GM19351 (cell line): ENCODE measurements around the gene SLC22A23.

Experiments
- ATAC-seq: cut with Tn5 transposase; IDR thresholded peaks from one replicate; pipeline ENCODE4 v1.9.1; 2021; ENCODE audit warnings: mild to moderate bottlenecking, moderate library complexity; ENCODE audit not compliant: unreplicated experiment

Gene SLC22A23, protein sequence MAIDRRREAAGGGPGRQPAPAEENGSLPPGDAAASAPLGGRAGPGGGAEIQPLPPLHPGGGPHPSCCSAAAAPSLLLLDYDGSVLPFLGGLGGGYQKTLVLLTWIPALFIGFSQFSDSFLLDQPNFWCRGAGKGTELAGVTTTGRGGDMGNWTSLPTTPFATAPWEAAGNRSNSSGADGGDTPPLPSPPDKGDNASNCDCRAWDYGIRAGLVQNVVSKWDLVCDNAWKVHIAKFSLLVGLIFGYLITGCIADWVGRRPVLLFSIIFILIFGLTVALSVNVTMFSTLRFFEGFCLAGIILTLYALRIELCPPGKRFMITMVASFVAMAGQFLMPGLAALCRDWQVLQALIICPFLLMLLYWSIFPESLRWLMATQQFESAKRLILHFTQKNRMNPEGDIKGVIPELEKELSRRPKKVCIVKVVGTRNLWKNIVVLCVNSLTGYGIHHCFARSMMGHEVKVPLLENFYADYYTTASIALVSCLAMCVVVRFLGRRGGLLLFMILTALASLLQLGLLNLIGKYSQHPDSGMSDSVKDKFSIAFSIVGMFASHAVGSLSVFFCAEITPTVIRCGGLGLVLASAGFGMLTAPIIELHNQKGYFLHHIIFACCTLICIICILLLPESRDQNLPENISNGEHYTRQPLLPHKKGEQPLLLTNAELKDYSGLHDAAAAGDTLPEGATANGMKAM

DNA sequence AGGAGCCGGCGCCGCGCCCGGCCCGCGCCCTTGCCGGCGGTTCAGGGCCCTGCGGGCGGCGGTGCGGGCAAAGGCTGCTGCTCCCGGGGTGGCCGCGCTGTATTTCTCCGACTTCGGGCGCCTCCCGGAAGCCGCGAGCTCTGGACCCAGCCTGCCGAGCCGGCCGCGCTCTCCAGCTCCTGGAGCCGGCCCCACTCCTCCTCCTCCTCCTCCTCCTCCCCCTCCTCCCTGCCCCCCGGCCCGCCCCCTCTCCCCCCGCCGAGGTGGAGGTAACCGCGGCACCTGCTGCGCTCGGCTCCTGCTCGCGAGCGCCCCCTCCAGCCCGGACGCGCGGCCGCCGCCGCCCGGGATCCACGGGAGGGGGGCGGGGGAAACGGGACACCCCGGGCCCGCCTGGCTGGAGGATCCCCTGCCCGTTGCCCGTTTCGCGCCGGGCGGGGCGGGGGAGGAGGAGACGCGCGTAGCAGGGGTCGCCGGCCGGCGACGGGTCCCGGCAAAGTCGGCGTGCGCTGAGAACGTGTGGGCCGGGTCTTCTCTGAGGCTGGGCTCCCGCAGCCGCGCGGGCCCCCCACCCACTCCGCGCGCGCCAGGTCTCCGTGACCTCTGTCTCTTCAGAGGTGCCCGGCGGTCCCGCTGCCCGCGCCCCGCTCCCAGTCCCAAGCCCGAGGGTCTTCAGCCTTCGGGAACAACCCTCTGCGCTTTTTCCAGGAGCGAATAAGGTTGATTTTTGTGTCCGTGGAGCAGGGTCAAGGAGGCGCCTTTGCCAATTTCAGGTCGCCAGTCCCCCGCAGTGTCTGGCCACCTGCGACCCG is at the start of gene SLC22A23:
TSS of gene SLC22A23 (minus strand) at position 153 of the 812 bp plus-strand sequence. CDS start 491 bp downstream, outside the sequence.
- ATAC-seq: peak; percentile 60

DNA sequence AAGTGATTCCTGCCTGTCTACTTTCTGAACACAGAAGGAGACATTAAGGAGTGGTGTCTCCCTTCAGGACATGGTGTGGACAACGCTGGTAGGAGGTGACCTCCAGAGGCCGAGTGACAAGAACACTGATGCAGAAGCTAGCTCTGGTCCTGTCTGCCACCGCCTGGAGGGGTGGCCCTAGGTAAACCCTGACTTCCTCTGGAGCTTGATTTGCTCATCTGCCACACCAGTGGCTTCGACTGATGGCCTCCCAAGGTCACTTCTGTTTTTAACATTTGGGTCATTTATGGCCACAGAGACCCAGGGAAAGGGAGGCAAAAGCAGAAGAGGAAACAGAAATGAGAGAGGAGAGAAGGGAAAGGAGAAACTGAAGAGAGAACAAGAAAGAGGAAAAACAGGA is 49.4 kb upstream of the SLC22A23 start:
- no peak for ATAC-seq

GRCh38 chr6:3504938-3505805 is 48.3 kb upstream of the SLC22A23 start:
- ATAC-seq: no peak

GRCh38 chr6:3504354-3504753 is 47.5 kb upstream of the SLC22A23 start:
- no peak for ATAC-seq

DNA sequence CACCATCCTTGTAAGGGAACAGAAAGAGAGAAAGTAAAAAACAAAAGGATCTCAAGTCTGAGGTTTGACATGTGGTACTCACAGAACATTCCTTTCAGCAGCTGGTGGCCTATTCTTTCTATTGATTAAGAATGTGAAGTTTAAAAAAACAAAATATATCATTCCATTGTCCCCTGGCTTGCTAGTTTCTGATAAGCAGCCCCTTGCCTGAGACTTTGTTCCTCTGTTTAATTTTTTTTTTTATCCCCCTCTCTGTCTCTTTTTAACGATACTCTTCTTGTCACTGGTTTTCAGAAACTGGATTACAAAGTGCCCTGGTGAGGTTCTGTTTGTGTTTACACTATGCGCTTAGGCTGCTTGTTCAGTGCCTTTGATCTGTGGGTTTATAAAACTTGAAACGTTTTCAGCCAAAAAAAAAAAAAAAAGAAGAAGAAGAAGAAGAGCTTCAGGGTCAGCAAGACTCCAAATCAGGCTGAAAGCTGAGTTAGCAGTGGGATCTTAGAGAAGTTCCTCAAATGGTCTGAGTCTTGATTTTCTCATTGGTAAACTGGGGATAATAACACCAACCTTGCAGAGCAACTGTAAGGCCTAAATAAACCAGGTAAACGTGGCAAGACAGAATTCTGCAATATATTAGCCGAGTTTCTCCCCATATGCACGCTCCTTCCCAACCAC is 45.1 kb upstream of the SLC22A23 start:
- ATAC-seq: no peak

GRCh38 chr6:3500262-3501014 is 43.6 kb upstream of the SLC22A23 start:
- ATAC-seq: no peak

GRCh38 chr6:3499603-3500002 is 42.8 kb upstream of the SLC22A23 start:
- ATAC-seq: no peak

DNA sequence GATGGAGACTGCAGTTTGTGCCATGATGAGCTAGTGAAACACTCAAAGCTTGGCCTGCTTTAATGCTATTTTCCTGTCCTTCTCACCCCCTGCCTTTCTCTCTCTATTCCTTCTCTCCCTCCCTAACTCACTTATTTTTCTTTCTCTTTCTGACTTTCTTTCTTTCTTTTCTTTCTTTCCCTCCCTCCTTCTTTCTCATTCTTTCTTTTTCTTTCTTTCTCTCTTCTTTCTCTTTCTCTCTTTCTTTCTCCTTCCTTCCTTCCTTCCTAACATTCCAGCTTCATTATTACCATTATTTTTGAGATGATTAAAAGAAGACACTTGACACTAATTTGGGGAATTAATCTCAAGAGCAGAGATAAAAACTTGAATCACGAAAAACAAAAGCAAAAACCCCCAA is 39.5 kb upstream of the SLC22A23 start:
- no peak for ATAC-seq

DNA sequence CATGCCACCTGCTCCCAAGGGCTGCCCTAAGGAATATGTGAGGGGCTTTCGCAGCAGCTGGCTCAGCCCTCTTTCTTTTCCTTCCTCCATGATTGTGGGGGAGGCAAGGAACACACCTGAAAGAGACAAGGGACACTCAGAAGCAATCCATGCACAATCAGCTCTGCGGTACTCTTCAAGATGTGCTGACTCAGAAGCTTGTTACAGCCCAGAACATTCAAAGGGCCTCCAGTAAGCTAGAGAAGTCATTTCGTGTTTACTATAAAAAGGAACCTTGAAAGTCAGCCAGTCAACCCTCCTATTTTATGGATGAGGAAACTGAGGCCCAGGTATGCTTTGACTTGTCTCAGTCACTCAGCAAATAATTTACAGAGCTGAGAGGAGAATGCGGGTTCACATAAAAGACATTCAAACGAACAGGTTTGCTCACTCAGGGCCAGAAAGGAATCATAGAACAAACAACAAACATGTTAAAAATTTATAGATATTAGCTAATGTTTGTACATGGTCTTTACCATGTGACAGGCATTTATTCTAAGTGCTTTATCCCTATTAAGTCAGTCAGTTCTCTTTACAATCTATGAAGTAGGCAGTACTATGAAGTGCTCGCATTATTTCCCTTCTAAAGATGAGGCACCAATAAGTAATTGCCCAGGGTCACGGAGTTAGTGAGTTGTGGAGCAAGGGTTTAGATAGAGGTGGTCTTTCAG is 37.7 kb upstream of the SLC22A23 start:
- ATAC-seq: no peak

DNA sequence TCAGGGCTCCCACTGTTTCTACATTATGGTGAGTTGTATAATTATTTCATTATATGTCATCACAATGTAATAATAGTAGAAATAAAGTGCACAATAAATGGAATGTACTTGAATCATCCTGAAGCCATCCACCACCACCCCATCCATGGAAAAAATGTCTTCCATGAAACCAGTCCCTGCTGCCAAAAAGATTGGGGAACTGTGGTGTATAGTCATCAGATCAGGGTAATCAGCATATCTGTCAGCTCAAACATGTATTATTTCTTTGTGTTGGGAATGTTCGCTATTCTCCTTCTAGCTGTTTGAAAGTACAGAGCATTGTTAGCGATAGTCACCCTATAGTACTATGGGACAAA is 33.8 kb upstream of the SLC22A23 start:
- no peak for ATAC-seq

- ATAC-seq: no peak
Measured at GRCh38 chr6:3489961-3490624, 33.2 kb upstream of the SLC22A23 start.

DNA sequence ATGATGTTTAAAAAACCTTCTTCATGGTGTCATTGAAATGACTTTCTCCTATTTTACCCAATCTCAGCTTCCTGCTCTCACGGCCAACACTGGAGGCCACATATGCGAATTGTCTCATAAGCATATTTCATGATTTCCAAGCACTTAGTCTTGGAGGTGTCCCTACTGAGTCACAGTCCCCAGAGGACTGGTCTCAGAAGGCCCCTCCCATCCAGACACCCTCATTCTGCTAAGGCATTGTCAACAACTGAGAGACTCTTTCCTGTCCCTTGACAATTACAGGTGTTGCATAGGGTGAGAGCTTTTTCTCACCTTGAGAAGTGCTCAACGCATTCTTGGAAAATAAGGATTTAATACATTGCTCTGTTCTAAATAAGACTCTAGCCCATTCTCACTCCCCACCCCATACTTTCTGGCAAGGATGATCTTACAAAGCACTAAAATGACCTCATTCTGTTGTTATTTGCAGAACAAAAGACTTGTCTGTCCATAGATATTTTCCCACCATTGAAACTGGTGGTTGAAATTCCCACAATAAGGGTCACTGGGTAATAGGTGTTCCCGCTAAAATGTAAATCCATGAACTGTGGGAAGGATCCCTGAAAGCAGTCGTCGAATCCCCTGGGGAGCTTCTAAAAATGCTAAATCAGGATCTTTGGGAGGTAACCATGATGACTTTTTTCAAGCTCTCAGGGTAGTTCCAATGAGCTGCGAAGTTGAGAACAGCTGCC is 32.3 kb upstream of the SLC22A23 start:
- no peak for ATAC-seq

DNA sequence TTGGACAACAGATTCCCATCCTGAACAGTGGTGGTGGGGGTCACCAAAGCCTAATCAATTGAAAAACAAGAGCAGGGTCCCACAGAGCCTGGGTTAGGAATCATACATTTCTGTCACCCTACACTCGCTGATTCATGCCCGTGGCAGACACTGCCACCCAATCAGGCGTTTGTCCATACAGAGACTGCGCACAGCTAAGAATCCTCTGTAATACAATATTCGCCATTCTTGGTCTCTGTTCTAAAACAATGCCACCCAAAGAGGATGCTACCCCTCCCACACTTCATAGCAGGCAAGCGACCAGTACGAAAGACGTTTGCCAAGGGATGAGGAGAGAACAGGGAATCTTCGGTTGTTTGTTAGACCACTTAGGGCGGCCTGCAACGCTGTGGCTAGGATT is 28.1 kb upstream of the SLC22A23 start:
- ATAC-seq: no peak

DNA sequence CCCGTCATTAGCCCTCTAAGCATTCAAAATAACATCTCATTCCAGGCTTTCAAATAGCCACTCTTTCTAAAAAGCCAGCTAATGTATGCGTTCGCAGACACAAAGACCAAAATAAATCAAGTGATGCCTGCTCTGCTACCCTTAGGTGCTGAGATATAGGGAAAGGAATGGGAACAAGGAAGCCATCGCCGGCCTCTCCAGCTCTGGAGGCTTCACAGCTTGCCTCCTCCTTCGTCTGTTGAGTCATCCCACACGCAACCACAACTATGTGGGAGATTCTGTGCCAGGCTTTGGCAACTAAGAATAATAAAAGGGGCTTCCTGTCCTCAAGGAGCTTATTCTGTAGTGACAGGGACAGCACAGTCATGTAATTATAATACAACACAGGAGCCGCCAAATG is 27.3 kb upstream of the SLC22A23 start:
- no peak for ATAC-seq

- ATAC-seq: no peak
Measured at GRCh38 chr6:3483675-3484074, 26.8 kb upstream of the SLC22A23 start.

DNA sequence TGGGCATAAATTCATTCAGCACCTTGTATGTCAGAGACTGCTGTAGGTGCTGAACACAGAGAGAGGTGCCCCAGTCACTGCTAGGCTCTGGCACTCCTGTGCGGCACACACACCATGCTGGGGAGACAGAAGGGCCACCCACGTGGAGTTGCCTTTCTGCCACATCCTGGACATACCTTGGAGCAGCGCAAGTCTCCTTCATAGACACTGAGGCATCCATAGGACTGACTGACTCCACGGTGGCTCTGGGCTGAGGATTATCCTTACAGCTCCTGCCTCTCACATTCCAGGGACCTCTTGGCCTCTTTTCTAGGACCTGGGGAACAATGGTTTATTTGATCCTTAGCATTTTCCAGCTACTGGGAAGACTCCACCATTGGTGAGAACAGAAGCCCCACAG is 26.0 kb upstream of the SLC22A23 start:
- no peak for ATAC-seq

DNA sequence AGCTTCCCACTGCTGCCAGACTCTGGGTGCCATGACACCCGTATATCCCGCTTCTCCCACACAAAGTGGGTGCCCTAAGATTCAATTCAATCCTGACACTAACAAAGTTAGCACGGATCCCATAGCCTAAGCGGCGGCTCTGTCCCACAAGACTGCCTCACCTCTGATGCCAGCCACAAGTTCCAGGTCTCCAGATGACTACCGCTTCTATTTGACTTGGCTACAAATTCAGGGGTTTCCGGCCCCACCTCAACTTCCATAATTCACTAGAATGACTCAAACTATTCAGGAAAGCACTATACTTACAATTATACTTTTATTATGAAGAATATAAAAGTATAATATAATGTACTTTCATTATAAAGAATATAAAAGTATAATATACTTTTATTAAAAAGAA is 24.8 kb upstream of the SLC22A23 start:
- no peak for ATAC-seq

DNA sequence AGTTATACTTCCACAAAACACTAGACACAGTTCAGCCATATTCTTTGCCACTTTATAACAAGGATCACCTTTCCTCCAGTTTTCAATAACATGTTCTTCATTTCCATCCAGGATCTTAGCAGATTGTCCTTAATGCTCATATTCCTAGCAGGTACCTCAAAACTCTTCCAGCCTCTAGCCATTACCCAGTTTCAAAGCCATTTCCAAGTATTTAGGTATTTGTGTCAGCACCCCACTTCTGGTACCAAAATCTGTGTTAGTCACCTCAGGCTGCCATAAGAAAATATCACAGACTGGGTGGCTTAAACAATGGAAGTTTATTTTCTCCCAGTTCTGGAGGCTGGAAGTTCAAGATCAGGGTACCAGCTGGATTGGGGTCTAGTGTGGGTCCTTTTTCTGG is 23.2 kb upstream of the SLC22A23 start:
- ATAC-seq: no peak
